HG03571 (cell line): Measurements from ENCODE around the gene SUPT3H.
A peak's percentile ranks its signal among the peaks of the same experiment; 100 is the strongest.

Source experiments
- ATAC-seq: cut with Tn5 transposase; IDR thresholded peaks from one replicate; pipeline ENCODE4 v1.9.1; 2021; ENCODE audit not compliant: unreplicated experiment

Gene SUPT3H

DNA sequence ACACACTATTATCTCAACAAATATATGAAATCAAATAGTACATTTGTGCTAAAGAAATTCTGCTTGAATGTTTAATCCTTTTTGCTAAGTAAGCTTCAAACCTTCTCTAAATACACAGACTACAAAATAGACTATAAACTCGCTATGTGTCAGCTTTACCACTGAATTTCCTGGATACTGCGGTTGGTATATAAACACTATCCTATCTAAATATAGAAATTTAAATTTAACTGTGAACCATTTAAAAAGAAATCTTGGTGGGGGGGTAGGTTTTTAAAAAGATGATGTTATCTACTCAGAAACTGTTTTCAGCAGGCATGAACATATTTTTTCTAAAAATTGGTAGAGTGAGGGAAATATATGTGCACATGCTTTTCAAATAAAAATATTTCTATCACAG lies 356.1 kb downstream of the SUPT3H start:
- no peak for ATAC-seq

- ATAC-seq, result no peak
Observed at GRCh38 chr6:45012687-45013086, 365.0 kb downstream of the SUPT3H start.

DNA sequence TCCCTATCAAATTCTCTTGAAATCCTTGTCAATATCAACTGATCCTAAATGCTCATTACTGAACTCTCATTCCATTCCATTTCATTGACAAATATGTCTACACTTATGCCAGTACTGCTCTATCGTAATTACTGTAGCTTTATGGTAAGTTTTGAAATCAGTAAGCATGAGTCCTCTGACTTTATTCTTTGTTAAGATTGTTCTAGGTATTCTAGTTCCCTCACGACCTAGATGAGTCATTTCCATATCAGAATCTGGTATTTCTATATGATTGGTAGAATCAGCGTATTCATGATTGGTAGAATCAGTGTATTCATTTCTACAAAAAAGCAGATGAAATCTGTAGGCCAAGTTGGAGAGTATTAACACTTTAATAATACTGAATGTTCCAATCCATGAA lies 368.2 kb downstream of the SUPT3H start:
- ATAC-seq, result no peak

DNA sequence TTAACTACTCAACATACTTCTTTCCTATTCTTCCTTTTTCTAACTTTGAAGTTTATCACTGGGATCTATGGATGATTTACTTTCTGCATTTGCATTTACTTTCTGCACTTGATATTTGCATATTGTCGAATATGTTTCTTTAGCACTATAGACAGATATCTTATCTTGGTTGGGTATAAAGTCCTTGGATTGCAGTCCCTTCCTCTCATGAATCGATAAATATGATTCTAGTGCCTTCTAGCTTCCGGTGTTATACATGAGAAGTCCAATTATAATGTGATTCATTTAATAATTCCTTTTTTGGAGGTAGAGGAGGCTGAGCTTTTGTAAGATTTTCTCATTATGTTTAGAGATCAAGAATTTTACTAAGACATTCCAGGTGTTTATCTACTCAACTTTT lies 370.8 kb downstream of the SUPT3H start:
- ATAC-seq, result no peak

GRCh38 chr6:45003961-45004360 lies 373.8 kb downstream of the SUPT3H start:
- ATAC-seq, result no peak

GRCh38 chr6:45003387-45003786 lies 374.3 kb downstream of the SUPT3H start:
- ATAC-seq, result no peak

- ATAC-seq, result no peak
Observed at GRCh38 chr6:45002390-45003105, 375.2 kb downstream of the SUPT3H start.

DNA sequence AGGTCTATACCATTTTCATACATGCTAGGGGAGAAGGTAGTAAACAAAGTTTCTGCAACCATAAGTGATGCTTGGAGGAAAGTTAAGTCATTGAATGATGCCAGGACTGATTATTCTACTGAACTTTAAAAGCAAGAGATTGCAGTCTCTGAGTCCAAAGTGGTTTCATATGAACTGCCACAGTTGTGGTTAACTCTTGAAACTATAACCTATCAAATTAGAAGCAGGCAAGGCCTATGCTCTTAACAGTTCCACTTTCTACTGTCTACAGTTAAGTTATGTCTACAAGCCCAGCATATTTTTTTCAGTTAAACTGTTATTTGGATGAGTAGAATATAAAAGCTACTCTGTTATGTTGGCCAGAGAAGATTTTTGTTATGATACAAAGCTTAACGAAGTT lies 376.1 kb downstream of the SUPT3H start:
- ATAC-seq, result peak; percentile 99

GRCh38 chr6:45000833-45001232 lies 376.9 kb downstream of the SUPT3H start:
- ATAC-seq, result no peak

- ATAC-seq, result no peak
Observed at GRCh38 chr6:44999066-44999465, 378.7 kb downstream of the SUPT3H start.

GRCh38 chr6:44995486-44996132 lies 382.1 kb downstream of the SUPT3H start:
- ATAC-seq, result no peak

DNA sequence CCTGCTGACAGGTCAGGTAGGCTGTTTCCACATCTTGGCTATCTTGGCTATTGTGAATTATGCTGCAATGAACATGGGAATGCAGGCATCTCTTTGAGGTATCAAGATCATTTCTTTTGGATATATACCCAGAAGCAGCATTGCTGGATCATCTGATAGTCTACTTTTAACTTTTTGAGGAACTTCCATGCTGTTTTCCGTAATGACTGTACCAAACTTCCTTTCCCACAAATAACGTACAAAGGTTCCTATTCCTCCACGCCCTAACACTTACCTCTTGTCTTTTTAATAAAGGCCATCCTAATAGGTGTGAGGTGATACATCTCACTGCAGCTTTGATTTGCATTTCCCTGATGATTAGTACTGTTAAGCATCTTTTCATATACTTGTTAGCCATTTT lies 388.3 kb downstream of the SUPT3H start:
- ATAC-seq, result no peak

DNA sequence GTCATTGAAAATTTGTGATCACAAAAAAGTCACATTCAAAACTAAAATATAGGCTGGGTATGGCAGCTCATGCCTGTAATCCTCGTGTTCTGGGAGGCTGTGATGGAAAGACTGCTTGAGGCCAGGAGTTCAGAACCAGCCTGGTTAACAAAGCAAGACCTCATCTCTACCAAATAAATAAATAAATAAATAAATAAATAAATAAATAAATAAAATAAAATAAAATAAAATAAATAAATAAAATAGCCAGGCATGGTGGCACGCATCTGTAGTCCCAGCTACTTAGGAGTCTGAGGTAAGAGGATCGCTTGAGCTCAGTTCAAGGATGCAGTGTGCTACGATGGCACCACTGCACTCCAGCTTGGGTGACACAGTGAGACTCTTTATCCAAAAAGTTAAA lies 392.7 kb downstream of the SUPT3H start:
- no peak for ATAC-seq

DNA sequence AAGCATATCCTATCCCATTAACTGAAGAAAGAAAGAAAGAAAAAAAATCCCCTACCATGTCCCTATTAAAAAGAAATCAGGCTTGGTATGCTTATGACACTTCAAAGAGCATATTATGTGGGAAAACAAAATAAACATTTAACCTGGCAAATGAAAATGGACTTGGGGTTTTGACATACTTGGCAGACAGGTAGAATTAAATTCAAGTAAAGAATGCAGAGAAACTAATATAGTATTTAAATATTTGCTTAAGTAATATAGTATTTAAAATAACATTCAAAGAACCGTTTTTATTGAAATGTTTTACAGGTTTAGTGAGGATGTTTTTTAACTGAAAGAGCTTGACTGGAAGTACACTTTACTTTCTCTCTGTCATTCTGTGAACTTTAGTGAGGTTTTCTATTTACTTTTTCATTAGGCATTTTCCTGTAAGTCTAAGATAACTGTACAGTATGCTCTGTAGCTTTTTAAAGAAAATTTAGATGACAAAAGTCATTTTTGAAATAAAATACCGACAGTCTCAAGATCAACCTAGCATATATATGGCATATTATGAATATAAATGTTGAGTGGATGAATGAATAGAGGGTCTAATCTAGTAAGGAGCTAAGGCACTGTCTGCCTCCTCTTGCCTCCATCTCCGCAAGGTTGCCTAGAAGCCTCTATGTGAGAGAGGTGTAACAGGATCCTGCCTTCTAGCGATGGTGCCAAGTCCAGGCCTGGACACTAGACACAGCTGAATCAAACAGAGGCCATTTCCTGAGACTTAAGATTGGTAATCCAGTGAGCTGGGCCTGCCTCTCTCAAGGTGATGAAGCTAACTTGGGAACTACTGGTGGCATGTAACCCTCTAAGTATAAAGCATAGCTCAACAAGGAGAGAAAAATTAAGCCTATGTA lies 394.0 kb downstream of the SUPT3H start:
- no peak for ATAC-seq

GRCh38 chr6:44980841-44981240 lies 396.9 kb downstream of the SUPT3H start:
- ATAC-seq, result no peak

DNA sequence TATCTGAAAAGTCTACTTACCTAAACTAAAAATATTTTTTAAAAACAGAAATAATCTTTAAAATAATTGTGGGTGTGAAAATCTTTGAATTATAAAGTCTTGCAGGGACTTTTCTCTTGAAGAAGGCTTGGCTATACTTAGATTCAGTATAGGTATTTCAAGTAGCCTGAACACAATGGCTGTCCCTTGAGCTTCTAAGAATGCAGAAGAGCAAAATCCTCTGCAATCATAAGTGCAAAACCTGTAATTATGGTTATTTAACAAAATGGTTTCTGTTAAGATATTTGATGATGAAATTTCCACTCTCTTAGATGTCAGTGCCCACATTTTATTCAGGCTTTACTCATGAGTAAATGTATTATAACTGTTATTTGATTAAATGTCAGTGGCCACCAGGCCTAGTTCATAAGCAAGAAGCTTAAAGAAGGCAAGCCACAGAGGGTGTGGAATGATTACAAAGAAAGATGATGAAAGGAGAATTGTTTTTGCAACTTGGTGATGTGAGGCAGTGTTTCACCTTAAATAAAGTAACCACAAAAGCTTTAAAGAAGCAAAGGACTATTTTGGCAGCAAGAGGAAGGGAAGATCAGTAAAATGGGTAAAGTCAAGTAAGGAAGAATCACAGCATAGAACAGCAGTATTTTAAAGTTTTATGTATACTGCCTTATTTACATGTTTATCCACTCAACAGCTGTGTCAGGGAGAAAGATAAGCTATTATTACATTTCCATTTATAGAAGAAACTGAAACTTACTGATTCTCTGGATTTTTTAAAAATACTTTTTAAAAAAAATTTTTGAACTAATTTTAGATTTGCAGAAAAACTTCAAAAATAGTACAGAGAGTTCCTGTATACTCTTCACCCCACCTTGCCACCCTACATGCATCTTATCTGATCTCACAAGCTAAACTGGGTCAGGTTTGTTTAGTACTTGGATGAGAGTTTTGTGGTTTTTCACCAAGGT lies 400.8 kb downstream of the SUPT3H start:
- ATAC-seq, result no peak

DNA sequence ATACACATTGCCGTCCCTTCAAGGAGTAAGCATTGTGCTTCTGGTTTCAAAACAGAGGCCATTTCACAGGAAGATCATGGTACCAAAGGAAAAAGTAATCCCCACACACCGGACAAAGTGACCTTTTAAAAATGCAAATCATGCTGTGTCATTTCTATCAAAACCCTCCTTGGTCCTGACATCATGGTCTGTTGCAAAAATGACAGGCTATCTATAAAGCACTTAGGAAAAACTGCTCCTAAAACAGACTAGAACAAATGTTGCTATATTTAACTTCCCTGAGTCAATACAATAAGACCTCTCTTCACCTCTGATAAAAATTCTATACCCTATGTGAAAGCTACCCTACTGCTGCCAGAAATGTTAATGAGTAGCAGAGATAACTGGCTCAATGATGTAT lies 403.2 kb downstream of the SUPT3H start:
- no peak for ATAC-seq

DNA sequence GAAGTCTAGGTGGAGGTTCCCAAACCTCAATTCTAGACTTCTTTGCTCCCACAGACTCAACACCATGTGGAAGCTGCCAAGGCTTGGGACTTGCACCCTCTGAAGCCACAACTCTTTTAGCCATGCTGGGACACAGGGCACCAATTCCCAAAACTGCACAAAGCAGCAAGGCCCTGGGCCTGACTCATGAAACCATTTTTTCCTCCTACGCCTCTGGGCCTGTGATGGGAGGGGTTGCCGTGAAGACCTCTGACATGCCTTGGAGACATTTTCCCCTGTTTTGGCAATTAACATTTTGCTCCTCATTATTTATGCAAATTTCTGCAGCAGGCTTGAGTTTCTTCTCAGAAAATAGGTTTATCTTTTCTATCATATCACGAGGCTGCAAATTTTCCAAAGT lies 405.0 kb downstream of the SUPT3H start:
- no peak for ATAC-seq

GRCh38 chr6:44969446-44970185 lies 408.1 kb downstream of the SUPT3H start:
- no peak for ATAC-seq

DNA sequence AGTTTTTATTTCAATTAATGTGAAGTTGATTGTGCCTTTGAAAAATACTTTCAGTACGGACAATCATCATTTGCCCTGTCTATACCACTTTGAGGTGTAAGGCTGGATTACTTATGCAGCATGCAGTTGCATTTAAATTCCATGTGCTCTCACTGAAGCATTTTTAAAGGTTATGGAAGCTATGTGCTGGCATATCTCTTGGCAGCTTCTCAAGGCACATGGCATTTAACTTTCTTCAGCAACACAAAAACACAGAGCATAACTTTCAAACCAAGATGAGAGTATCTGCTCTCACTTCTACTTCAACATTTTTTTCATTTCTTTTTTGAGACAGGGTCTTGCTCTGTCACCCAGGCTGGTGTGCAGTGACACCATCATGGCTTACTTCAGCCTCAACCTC lies 410.3 kb downstream of the SUPT3H start:
- ATAC-seq, result no peak
